Measurements from ENCODE around the gene GK. TPM values are rescaled to one million over a fixed set of nuclear protein-coding genes. Genes with fewer than 3 reads are reported as not detected.
A peak's percentile ranks its signal among the peaks of the same experiment; 100 is the strongest.

GK gene
- total and polyA plus RNA-seq, 9 of the 15 experiments (the other 6 are each of a cell fraction or from before 2014, with no cell fraction given): 8.0 to 15.7 (median 12.4) TPM

DNA sequence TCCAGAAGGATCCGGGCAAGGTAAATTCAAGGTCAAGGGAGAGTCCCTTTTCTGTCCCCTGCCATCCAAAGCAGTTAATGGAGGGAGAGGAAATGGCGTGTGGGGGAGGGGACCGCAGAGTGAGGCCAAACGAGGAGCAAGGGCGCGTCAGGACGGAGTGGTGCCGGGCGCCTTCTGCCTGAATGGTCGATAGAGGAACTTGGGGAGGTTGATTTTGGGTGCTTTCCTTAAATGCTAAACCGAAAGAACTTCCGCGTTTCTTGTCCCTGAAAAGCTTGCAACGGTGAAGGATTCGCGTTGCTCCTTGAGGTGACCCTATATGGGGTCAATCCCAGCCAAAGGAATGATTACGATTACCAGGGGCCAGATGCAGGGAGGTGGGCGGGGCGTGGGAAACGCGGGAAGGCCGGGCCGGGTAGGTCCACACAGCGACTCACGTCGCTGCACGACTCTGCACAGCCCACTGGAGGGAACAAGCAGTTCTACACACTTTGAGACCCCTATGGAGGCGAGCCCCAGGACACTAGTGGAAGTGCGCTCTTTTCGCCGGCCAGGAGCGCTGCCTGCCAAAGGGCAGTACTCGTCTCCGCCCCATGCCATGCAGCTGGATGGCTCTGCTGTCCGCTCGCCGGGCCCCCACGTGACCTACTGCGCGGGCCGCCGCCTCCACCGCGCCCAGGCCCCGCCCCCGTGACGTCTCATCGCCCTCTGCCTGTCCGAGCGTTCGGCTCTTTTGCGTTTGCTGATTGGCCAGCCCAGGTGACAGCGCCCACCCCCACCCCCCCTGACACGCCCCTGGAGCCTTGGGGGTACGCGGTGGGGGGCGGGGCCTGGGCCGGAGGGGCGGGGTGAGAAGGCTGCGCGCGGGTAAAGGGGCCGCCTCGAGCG is 452 bp upstream of the GK start (continued):
- TF ChIP-seq LCOR (CRISPR knock-in tag; IDR thresholded peaks at IDR 0.05) (no peak; the same call in none of the 2 replicates), MCM5 (IDR thresholded peaks at IDR 0.05; ENCODE audit: low read depth) (no peak), CC2D1A (IDR thresholded peaks at IDR 0.05) (no peak), BRD4 (IDR thresholded peaks at IDR 0.05) (no peak; the same call in 1 of the 2 replicates), ARNT (IDR thresholded peaks at IDR 0.05) (0 out of 4 replicates have a peak, but pooled peaks of 1 of the 2 experiments have one; percentile 50), ELF1 (tag; IDR thresholded peaks at IDR 0.05) (peak; percentile 59; the same call in 1 of the 2 replicates), ZNF778 (CRISPR knock-in tag; IDR thresholded peaks at IDR 0.05) (no peak), SMARCE1 (IDR thresholded peaks at IDR 0.05) (0 out of 2 replicates have a peak, but pooled peaks have one; percentile 24), ZBTB7A (IDR thresholded peaks at IDR 0.05; ENCODE audit: borderline replicate concordance, control insufficient read depth, low read depth, low read length) (no peak), YY1 (IDR thresholded peaks at IDR 0.05; ENCODE audit: borderline replicate concordance in 1 of 3, control insufficient read depth in 1 of 3, extremely low read depth in 1 of 3, insufficient read depth in 3 of 3, insufficient read length in 1 of 3, insufficient replicate concordance in 2 of 3, low read depth in 1 of 3, low read length in 2 of 3) (peak; percentile 27 to 83 (median 56)), ZNF184 (CRISPR knock-in tag; IDR thresholded peaks at IDR 0.05) (no peak), ZBTB1 (CRISPR knock-in tag; IDR thresholded peaks at IDR 0.05; ENCODE audit: borderline replicate concordance, low read depth) (peak; percentile 46; the same call in 1 of the 2 replicates), DACH1 (IDR thresholded peaks at IDR 0.05; ENCODE audit: partially characterized antibody) (no peak), FOS (IDR thresholded peaks at IDR 0.05; ENCODE audit: extremely low read depth, insufficient read length) (no peak), BHLHE40 (IDR thresholded peaks at IDR 0.05; ENCODE audit: low read length) (peak; percentile 84)
- TF ChIP-seq, protein P1, sequence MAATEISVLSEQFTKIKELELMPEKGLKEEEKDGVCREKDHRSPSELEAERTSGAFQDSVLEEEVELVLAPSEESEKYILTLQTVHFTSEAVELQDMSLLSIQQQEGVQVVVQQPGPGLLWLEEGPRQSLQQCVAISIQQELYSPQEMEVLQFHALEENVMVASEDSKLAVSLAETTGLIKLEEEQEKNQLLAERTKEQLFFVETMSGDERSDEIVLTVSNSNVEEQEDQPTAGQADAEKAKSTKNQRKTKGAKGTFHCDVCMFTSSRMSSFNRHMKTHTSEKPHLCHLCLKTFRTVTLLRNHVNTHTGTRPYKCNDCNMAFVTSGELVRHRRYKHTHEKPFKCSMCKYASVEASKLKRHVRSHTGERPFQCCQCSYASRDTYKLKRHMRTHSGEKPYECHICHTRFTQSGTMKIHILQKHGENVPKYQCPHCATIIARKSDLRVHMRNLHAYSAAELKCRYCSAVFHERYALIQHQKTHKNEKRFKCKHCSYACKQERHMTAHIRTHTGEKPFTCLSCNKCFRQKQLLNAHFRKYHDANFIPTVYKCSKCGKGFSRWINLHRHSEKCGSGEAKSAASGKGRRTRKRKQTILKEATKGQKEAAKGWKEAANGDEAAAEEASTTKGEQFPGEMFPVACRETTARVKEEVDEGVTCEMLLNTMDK (IDR thresholded peaks at IDR 0.05; ENCODE audit: borderline replicate concordance, insufficient read depth, low read depth, low read length, poor library complexity, severe bottlenecking): no peak
- TF ChIP-seq, protein P2, sequence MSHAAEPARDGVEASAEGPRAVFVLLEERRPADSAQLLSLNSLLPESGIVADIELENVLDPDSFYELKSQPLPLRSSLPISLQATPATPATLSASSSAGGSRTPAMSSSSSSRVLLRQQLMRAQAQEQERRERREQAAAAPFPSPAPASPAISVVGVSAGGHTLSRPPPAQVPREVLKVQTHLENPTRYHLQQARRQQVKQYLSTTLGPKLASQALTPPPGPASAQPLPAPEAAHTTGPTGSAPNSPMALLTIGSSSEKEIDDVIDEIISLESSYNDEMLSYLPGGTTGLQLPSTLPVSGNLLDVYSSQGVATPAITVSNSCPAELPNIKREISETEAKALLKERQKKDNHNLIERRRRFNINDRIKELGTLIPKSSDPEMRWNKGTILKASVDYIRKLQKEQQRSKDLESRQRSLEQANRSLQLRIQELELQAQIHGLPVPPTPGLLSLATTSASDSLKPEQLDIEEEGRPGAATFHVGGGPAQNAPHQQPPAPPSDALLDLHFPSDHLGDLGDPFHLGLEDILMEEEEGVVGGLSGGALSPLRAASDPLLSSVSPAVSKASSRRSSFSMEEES (CRISPR knock-in tag; IDR thresholded peaks at IDR 0.05): peak; percentile 94
- TF ChIP-seq, protein P3, sequence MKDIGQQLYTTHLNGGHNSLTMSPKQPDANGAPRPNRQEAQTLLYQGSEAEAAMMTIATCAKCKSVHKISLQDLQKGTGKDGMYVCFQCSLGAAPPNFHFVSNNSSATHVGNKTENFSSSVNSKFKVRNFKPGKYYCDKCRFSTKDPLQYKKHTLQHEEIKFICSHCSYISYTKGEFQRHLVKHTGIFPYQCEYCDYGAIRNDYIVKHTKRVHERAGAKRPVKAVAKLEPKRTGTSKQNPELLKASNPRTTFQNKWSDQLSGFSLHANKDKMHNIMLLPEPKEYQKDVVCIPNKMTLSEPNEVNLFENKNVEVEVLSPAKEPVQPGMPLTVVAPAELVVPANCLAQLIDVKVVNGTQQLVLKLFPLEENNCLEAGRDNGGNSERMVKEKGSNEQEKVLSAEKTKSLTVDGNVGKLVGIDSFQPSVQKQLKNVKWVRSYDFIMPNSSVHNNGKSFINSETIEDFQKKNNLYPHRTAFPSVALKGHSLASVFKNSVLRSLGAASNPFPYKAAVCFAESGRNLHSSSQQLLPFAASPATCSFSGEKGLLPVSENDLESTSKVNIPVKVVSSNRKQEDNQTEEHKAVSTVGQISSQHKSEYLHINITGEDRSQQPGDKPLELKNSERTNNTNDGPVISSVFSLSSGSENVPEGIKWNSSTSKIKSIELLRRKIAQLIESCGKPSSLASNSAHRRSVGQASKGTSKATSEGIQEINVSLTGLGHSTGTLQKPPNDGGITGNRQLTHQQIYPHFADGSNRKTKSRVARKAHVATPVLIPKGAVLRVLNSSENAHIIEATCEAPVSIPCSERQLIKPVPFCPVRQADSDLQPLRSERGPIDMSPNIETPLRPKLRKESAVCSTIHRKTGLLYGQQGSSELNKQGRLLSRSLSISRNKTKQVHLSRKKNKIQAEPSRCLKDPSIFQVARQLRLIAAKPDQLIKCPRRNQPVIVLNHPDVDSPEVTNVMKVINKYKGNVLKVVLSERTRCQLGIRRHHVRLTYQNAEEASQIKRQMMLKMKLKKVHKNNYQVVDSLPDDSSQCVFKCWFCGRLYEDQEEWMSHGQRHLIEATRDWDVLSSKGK (CRISPR knock-in tag; IDR thresholded peaks at IDR 0.05): no peak
- TF ChIP-seq, protein P4, sequence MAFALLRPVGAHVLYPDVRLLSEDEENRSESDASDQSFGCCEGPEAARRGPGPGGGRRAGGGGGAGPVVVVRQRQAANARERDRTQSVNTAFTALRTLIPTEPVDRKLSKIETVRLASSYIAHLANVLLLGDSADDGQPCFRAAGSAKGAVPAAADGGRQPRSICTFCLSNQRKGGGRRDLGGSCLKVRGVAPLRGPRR (CRISPR knock-in tag; IDR thresholded peaks at IDR 0.05): no peak

All from K562 (cell line).